DND-41 (cell line): ENCODE results near the gene SHLD3.
"Not testable (repeated sequence)": the region's sequence is repeated elsewhere in the genome, so short reads cannot be mapped to it uniquely, and the experiment has no call there.

Experiments used
- ATAC-seq: fragments of 200-7000 bp; cut with Tn5 transposase; 3 replicates; pipeline ENCODE4 v1.9.1; 2021; ENCODE audit warnings: low read depth; ENCODE audit not compliant: insufficient read depth
- DNase-seq: peaks from one replicate; pipeline ENCODE4 v3.0.0-alpha.2; 2020
- H2AFZ ChIP-seq: 2 replicates; pipeline ENCODE4 v1.6.0; 2012; ENCODE audit warnings: low read depth, low read length
- H3K27ac ChIP-seq: 2 replicates; pipeline ENCODE4 v1.5.1; 2012; ENCODE audit warnings: low read length, inconsistent platforms
- H3K27me3 ChIP-seq: fragments of 200-600 bp; sonication (generic); 2 replicates; pipeline ENCODE4 v1.6.0; 2012; ENCODE audit warnings: low read length, mild to moderate bottlenecking, inconsistent platforms; ENCODE audit not compliant: insufficient read depth, poor library complexity
- H3K36me3 ChIP-seq: 2 replicates; pipeline ENCODE4 v1.5.1; 2012; ENCODE audit warnings: low read length, inconsistent platforms; ENCODE audit not compliant: insufficient read depth
- H3K4me1 ChIP-seq: 2 replicates; pipeline ENCODE4 v1.5.1; 2012; ENCODE audit warnings: mild to moderate bottlenecking, low read length; ENCODE audit not compliant: insufficient read depth
- H3K4me2 ChIP-seq: 2 replicates; pipeline ENCODE4 v1.6.0; 2012; ENCODE audit warnings: mild to moderate bottlenecking, moderate library complexity, low read length, inconsistent platforms; ENCODE audit not compliant: insufficient read depth
- H3K4me3 ChIP-seq, 2 experiments: fragments of 200-600 bp in 1 of 2; shearing (Covaris generic) in 1 of 2; 2 replicates each; pipeline ENCODE4 v1.5.1; 2012 to 2016; ENCODE audit warnings: inconsistent platforms in 2 of 2, low read length in 2 of 2, mild to moderate bottlenecking in 2 of 2, low read depth in 1 of 2, moderate library complexity in 1 of 2
- H3K79me2 ChIP-seq: 2 replicates; pipeline ENCODE4 v1.6.0; 2012; ENCODE audit warnings: low read length, inconsistent platforms; ENCODE audit not compliant: insufficient read depth
- H3K9ac ChIP-seq: 2 replicates; pipeline ENCODE4 v1.6.0; 2012; ENCODE audit warnings: low read depth, mild to moderate bottlenecking, inconsistent platforms, low read length, moderate library complexity
- H3K9me3 ChIP-seq: 2 replicates; pipeline ENCODE4 v1.5.1; 2012; ENCODE audit warnings: low read length, moderate library complexity, mild to moderate bottlenecking, inconsistent platforms; ENCODE audit not compliant: insufficient read depth, severe bottlenecking
- H4K20me1 ChIP-seq: 2 replicates; pipeline ENCODE4 v1.6.0; 2012; ENCODE audit warnings: low read length; ENCODE audit not compliant: insufficient read depth
- CTCF ChIP-seq: IDR thresholded peaks from 2 replicates; pipeline ENCODE4 v1.5.1; 2012; ENCODE audit warnings: borderline replicate concordance, low read length, moderate library complexity, mild to moderate bottlenecking; ENCODE audit not compliant: poor library complexity, severe bottlenecking; ENCODE audit errors: extremely low read depth
- EZH2 ChIP-seq: IDR thresholded peaks from 3 replicates; pipeline ENCODE4 v1.6.1; 2012; ENCODE audit warnings: borderline replicate concordance, low read depth, mild to moderate bottlenecking, moderate library complexity, low read length, inconsistent platforms; ENCODE audit not compliant: severe bottlenecking

Gene SHLD3

GRCh38 chr5:65611524-65611923 lies 13.3 kb upstream of the SHLD3 start:
- no peak for ATAC-seq
- Histone ChIP-seq H3K36me3 (peaks cover 74% of the 10 kb centered on the region), H4K20me1 (no peaks in the 10 kb centered on the region), H3K4me2 (no peak overlapping the region), H3K79me2 (0 out of 2 replicates have a peak, but pooled peaks cover 10% of the 10 kb centered on the region), H3K4me1 (no peaks in the 10 kb centered on the region), H3K9ac (no peak overlapping the region), H3K4me3 (no peak overlapping the region), H3K9me3 (no peaks in the 10 kb centered on the region), H3K27ac (no peak overlapping the region), H2AFZ (no peak overlapping the region), H3K27me3 (no peaks in the 10 kb centered on the region)
- no peak for DNase-seq
- TF ChIP-seq CTCF (no peak), EZH2 (no peak)

GRCh38 chr5:65612298-65612907 lies 12.4 kb upstream of the SHLD3 start:
- H3K27me3 ChIP-seq = no peaks in the 10 kb centered on the region
- H3K4me1 ChIP-seq = no peaks in the 10 kb centered on the region
- no peak overlapping the region for H3K4me2 ChIP-seq
- H3K36me3 ChIP-seq = peaks cover 73% of the 10 kb centered on the region
- H2AFZ ChIP-seq = no peak overlapping the region
- H3K4me3 ChIP-seq = no peak overlapping the region
- H3K27ac ChIP-seq = no peak overlapping the region
- TF ChIP-seq CTCF (no peak), EZH2 (no peak)
- no peak for DNase-seq
- no peak for ATAC-seq
- H3K9me3 ChIP-seq = no peaks in the 10 kb centered on the region
- peaks cover 18% of the 10 kb centered on the region for H3K79me2 ChIP-seq
- H3K9ac ChIP-seq = no peak overlapping the region
- H4K20me1 ChIP-seq = no peaks in the 10 kb centered on the region

- Histone ChIP-seq H3K36me3 (peaks cover 18% of the 10 kb centered on the region), H3K4me1 (peaks cover 24% of the 10 kb centered on the region), H3K79me2 (peaks cover 87% of the 10 kb centered on the region), H2AFZ (no peak overlapping the region), H3K27me3 (no peaks in the 10 kb centered on the region), H3K4me3 (no peak overlapping the region), H3K9ac (no peak overlapping the region), H3K27ac (no peak overlapping the region), H3K4me2 (0 out of 2 replicates have a peak overlapping the region, but pooled peaks have one; percentile 3), H4K20me1 (peaks cover 5% of the 10 kb centered on the region; the same call in 1 of the 2 replicates), H3K9me3 (no peaks in the 10 kb centered on the region)
- no peak for ATAC-seq
- no peak for DNase-seq
- TF ChIP-seq EZH2 (no peak), CTCF (no peak)
These were observed 4.8 kb upstream of the SHLD3 start for GRCh38 chr5:65620021-65620420.

- H3K9me3 ChIP-seq, DNase-seq, H3K27ac ChIP-seq, H3K9ac ChIP-seq, ATAC-seq, H3K27me3 ChIP-seq, H2AFZ ChIP-seq, H4K20me1 ChIP-seq, H3K36me3 ChIP-seq: not testable (repeated sequence)
- H3K4me1 ChIP-seq = peaks cover 38% of the 10 kb centered on the region
- H3K79me2 ChIP-seq = peaks cover 92% of the 10 kb centered on the region
- H3K4me3 ChIP-seq = peak overlapping the region in 1 of 2 experiments; percentile 98; a peak in 1 of 4 replicates
- H3K4me2 ChIP-seq = peak overlapping the region; percentile 88; the same call in 1 of the 2 replicates
These were observed 2.9 kb upstream of the SHLD3 start for GRCh38 chr5:65621961-65622360.
